HEK293 (cell line): Measurements from ENCODE around the gene GGNBP2.

ENCODE experiments used
- CTCF ChIA-PET: fragments of 350-600 bp; formaldehyde crosslinking; extraction: SDS; loops from one replicate; lab custom pipeline; 2021; ENCODE audit warnings: antibody characterized with exemption; lab: Yijun Ruan, JAX
- POLR2A ChIA-PET: fragments of 300-600 bp; formaldehyde crosslinking; extraction: SDS; loops from one replicate; lab custom pipeline; 2020; ENCODE audit warnings: antibody characterized with exemption, inconsistent platforms; lab: Yijun Ruan, JAX
- H3K27ac ChIP-seq: fragments of 200-500 bp; sonication (Bioruptor generic); 2 replicates; pipeline ENCODE4 v1.5.1; 2014; ENCODE audit warnings: low read depth, low read length, control low read depth, inconsistent platforms; ENCODE audit errors: extremely low read depth
- H3K36me3 ChIP-seq, 2 experiments: fragments of 200-500 bp in 1 of 2; sonication (Bioruptor generic) in 1 of 2; 1 replicate in 1 of 2; 2 replicates in 1 of 2; pipeline ENCODE4 v1.5.1; 2014 to 2017; ENCODE audit warnings: inconsistent platforms in 2 of 2, low read length in 2 of 2; ENCODE audit not compliant: control insufficient read depth in 2 of 2, insufficient read depth in 1 of 2
- H3K4me1 ChIP-seq: fragments of 200-500 bp; sonication (Bioruptor generic); 2 replicates; pipeline ENCODE4 v1.5.1; 2014; ENCODE audit warnings: mild to moderate bottlenecking, low read length, inconsistent platforms; ENCODE audit not compliant: control insufficient read depth, insufficient read depth
- H3K4me3 ChIP-seq: 2 replicates; pipeline ENCODE4 v1.5.1; 2011; ENCODE audit warnings: low read depth, mild to moderate bottlenecking, control low read depth, low read length, moderate library complexity
- H3K9me3 ChIP-seq: fragments of 200-500 bp; sonication (Bioruptor generic); 2 replicates; pipeline ENCODE4 v1.5.1; 2014; ENCODE audit warnings: low read depth, low read length, inconsistent platforms; ENCODE audit not compliant: control insufficient read depth, insufficient read depth
- MYNN ChIP-seq: fragments of 450-650 bp; formaldehyde crosslinking; IDR thresholded peaks from 2 replicates; pipeline ENCODE4 v1.5.1; 2016; ENCODE audit warnings: missing biosample characterization, missing genetic modification characterization, borderline replicate concordance
- PRDM1 ChIP-seq: fragments of 450-650 bp; formaldehyde crosslinking; IDR thresholded peaks from 2 replicates; pipeline ENCODE4; 2016; ENCODE audit warnings: missing biosample characterization, missing genetic modification characterization
- REPIN1 ChIP-seq: fragments of 450-650 bp; formaldehyde crosslinking; IDR thresholded peaks from 2 replicates; pipeline ENCODE4 v1.5.1; 2017; ENCODE audit warnings: missing biosample characterization, missing genetic modification characterization, low read depth
- SP3 ChIP-seq: fragments of 450-650 bp; formaldehyde crosslinking; IDR thresholded peaks from 2 replicates; pipeline ENCODE4 v1.5.1; 2016; ENCODE audit warnings: missing biosample characterization, missing genetic modification characterization
- ZBTB1 ChIP-seq: fragments of 450-650 bp; formaldehyde crosslinking; IDR thresholded peaks from 2 replicates; pipeline ENCODE4 v1.5.1; 2016; ENCODE audit warnings: missing biosample characterization, missing genetic modification characterization
- ZNF133 ChIP-seq: fragments of 450-650 bp; formaldehyde crosslinking; IDR thresholded peaks from 2 replicates; pipeline ENCODE4 v1.5.1; 2016; ENCODE audit warnings: missing biosample characterization, missing genetic modification characterization
- ZNF169 ChIP-seq: fragments of 450-650 bp; formaldehyde crosslinking; IDR thresholded peaks from 2 replicates; pipeline ENCODE4 v1.5.1; 2016; ENCODE audit warnings: missing biosample characterization, missing genetic modification characterization
- ZNF184 ChIP-seq: fragments of 450-650 bp; IDR thresholded peaks from 2 replicates; pipeline ENCODE4 v1.5.1; 2018; ENCODE audit warnings: missing biosample characterization, mild to moderate bottlenecking, missing genetic modification characterization
- ZNF292 ChIP-seq: fragments of 450-650 bp; formaldehyde crosslinking; IDR thresholded peaks from 2 replicates; pipeline ENCODE4 v1.5.1; 2016; ENCODE audit warnings: low read depth, missing biosample characterization, missing genetic modification characterization, borderline replicate concordance
- ZNF354C ChIP-seq: fragments of 450-650 bp; formaldehyde crosslinking; IDR thresholded peaks from 2 replicates; pipeline ENCODE4 v1.5.1; 2016; ENCODE audit warnings: missing biosample characterization, missing genetic modification characterization, low read depth, borderline replicate concordance
- ZNF37A ChIP-seq: fragments of 450-650 bp; IDR thresholded peaks from 2 replicates; pipeline ENCODE4 v1.5.1; 2018; ENCODE audit warnings: missing biosample characterization, missing genetic modification characterization
- ZNF404 ChIP-seq: fragments of 450-650 bp; formaldehyde crosslinking; IDR thresholded peaks from 2 replicates; pipeline ENCODE4 v1.5.1; 2017; ENCODE audit warnings: missing biosample characterization, missing genetic modification characterization
- ZNF48 ChIP-seq: fragments of 450-650 bp; formaldehyde crosslinking; IDR thresholded peaks from 2 replicates; pipeline ENCODE4 v1.5.1; 2016; ENCODE audit warnings: missing biosample characterization, missing genetic modification characterization
- ZNF514 ChIP-seq: fragments of 450-650 bp; formaldehyde crosslinking; IDR thresholded peaks from 2 replicates; pipeline ENCODE4 v1.5.1; 2016; ENCODE audit warnings: missing biosample characterization, missing genetic modification characterization
- TF ChIP-seq, protein P1 (sequence below): fragments of 450-650 bp; formaldehyde crosslinking; IDR thresholded peaks from 2 replicates; pipeline ENCODE4; 2016; ENCODE audit warnings: missing biosample characterization, missing genetic modification characterization
- TF ChIP-seq, protein P2 (sequence below): fragments of 450-650 bp; formaldehyde crosslinking; IDR thresholded peaks from 2 replicates; pipeline ENCODE4 v1.5.1; 2017; ENCODE audit warnings: missing biosample characterization, missing genetic modification characterization
- TF ChIP-seq, protein P3 (sequence below): fragments of 450-650 bp; formaldehyde crosslinking; IDR thresholded peaks from 2 replicates; pipeline ENCODE4 v1.5.1; 2016; ENCODE audit warnings: missing biosample characterization, missing genetic modification characterization

GGNBP2 gene

DNA sequence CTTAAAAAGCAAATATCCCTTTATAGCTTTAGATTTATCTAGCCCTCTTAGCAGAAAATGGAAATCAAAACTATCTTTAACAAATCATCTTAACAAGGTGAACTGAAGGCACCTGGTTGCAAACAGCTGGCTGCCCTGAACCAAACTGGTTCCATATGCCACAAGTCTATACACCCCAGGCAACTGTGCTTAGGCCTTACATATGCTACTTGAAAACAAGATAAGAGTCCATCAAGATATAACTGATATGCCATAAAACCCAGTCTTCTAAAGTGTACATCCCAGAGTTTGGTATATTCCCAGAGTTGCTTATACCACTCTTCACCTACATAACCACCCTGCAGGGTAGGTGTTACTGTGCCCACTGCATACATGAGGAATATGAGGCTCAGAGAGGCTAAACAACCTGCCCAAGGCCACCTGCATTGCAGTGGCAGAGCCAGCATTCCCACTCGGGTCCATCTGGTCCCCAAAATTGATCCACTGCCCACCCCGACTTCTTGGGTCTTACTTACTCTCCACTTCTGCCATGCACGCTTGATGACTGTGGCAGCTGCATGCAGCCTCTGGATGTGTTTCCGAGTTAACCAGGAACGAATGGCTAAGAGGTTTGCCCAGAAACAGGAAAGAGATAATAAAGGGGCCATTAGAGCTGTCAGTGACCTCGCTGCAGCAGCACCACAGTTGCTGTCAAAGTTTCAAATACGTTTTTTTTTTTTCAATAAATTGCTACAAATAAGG, 46.0 kb upstream of the GGNBP2 start (continued):
- TF ChIP-seq ZNF514 (tag by site-specific recombination): no peak

DNA sequence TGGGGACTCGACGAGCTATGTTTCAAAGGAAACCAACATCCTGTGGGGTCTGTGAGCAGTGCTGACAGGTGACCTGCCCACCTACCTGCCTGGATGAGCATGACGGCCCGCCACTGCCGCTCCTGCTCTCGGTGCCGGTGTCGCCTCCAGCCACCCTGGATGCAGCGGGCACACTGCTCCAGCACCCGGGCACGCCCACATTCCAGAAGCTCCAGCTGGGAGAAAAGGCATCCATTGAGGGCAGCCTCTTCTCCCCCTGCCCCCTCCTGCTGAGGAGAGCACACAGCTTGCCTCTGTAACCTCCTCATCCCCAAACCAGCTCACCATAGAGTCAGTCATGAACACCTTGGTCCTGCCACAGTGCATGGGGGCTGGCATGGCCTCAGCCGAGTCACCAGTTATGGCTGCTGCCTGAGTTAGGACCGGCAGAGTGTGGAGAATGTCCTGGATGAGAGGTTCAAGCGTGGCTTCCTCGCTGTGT, 43.9 kb upstream of the GGNBP2 start:
- POLR2A ChIA-PET: interaction anchor here (0.7 to 1.0 kb wide), 2 partner anchors 16 to 103 kb away, joined by 4 read pairs; no protein-coding TSS in a partner anchor
- no peak for TF ChIP-seq MYNN
- Histone ChIP-seq H3K4me3 (no peak overlapping the region), H3K4me1 (no peaks in the 10 kb centered on the region), H3K9me3 (no peaks in the 10 kb centered on the region), H3K27ac (no peak overlapping the region), H3K36me3 (peaks cover 59 to 95% of the 10 kb centered on the region in 2 experiments)
- CTCF ChIA-PET: interaction anchor here (0.8 to 1.0 kb wide), 2 partner anchors 34 kb away, joined by 3 to 4 read pairs; partner anchors contain the start of genes MYO19 and PIGW

DNA sequence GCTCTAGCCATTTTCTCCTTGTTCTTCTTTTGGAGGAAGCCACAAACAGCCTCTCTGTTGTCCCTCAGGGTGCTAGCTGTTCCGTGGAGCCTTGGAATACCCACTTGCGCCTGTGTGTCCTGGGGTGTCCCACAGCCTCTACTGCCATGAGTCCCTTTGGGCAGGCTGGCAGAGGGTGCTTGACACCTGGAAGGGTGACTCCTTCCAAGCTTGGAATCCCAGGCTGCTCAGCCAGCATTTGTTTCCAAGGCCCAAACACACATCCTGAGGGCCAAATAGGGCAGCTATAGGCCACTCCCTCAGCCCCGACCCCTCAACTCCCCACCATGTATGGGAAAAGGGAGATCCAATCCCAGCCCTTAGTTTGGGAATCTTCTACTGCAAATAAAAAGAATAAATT, 43.4 kb upstream of the GGNBP2 start:
- Histone ChIP-seq H3K4me1 (no peaks in the 10 kb centered on the region), H3K4me3 (no peak overlapping the region), H3K9me3 (no peaks in the 10 kb centered on the region), H3K36me3 (peaks cover 63 to 95% of the 10 kb centered on the region in 2 experiments), H3K27ac (no peak overlapping the region)
- POLR2A ChIA-PET: interaction anchor here (0.7 to 1.0 kb wide), 2 partner anchors 15 to 103 kb away, joined by 4 read pairs; no protein-coding TSS in a partner anchor
- TF ChIP-seq ZNF354C (tag by site-specific recombination): no peak
- no peak for TF ChIP-seq ZNF169
- TF ChIP-seq, protein P1, sequence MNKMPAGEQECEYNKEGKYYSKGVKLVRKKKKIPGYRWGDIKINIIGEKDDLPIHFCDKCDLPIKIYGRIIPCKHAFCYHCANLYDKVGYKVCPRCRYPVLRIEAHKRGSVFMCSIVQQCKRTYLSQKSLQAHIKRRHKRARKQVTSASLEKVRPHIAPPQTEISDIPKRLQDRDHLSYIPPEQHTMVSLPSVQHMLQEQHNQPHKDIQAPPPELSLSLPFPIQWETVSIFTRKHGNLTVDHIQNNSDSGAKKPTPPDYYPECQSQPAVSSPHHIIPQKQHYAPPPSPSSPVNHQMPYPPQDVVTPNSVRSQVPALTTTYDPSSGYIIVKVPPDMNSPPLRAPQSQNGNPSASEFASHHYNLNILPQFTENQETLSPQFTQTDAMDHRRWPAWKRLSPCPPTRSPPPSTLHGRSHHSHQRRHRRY: no peak
- CTCF ChIA-PET: interaction anchor here (1.0 kb wide), 1 partner anchor 33 kb away, joined by 4 read pairs; the partner anchor contains the start of genes MYO19 and PIGW

DNA sequence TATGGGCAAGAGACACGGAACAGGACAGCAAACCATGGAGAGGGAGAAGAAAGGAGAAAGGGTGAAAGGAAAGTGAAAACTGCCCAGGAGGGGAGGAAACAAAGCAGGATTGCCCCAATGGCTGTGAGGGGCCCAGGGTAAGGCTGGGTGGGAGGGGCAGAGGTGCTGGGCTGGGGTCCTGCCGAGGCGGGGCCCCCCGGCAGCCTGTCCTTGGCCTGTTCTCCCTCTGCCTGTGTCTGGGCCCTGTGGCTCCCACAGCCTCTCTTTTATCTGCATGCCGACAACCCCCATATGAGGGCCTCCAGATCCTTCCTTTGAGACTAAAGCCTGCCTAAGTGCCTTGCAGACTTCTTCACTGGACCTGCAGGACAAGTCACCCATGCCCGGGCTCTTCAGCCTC, 42.8 kb upstream of the GGNBP2 start:
- POLR2A ChIA-PET: no interaction called here
- CTCF ChIA-PET: no interaction called here
- peaks cover 62 to 95% of the 10 kb centered on the region in 2 experiments for H3K36me3 ChIP-seq
- no peak overlapping the region for H3K27ac ChIP-seq
- no peaks in the 10 kb centered on the region for H3K9me3 ChIP-seq
- no peaks in the 10 kb centered on the region for H3K4me1 ChIP-seq
- no peak overlapping the region for H3K4me3 ChIP-seq
- TF ChIP-seq PRDM1 (tag by site-specific recombination) (peak; percentile 81), ZNF133 (no peak), ZNF184 (tag by site-specific recombination) (no peak)
- TF ChIP-seq, protein P2, sequence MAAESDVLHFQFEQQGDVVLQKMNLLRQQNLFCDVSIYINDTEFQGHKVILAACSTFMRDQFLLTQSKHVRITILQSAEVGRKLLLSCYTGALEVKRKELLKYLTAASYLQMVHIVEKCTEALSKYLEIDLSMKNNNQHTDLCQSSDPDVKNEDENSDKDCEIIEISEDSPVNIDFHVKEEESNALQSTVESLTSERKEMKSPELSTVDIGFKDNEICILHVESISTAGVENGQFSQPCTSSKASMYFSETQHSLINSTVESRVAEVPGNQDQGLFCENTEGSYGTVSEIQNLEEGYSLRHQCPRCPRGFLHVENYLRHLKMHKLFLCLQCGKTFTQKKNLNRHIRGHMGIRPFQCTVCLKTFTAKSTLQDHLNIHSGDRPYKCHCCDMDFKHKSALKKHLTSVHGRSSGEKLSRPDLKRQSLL (tag by site-specific recombination): no peak

DNA sequence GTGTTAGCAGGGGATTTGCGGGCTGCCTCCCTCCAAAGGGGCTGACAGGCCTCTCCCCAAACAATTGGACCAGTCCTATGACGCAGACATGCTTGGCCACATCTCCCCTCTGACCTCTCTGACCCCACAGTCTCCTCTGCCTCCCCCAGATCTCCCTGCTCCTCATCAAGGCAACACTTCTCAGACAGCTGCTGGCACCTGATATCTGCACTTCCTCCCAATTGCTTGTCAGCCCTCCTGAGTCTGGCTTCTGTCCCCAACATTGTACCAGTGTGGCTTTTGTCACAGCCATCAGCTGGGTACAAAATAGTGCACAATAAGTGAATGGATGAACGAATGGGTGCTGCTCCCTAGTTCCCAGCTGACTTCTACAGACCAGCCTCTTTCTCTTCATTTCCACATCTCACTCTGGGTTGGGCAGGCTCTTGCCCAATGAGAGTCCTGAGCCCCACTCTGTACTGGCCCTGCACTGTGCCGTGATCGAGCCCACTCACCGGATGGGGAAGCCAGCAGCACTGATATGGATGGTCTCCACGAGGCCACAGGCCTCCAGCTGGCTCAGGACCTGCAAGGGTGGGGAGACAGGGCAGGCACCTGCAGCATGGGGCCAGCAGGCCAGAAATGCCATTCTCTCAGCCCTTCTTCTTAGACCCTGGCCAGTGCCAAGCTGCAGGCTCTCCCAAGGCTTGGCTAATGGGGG, 41.1 kb upstream of the GGNBP2 start:
- Histone ChIP-seq H3K4me3 (no peak overlapping the region), H3K27ac (no peak overlapping the region), H3K4me1 (no peaks in the 10 kb centered on the region), H3K36me3 (peaks cover 60 to 95% of the 10 kb centered on the region in 2 experiments), H3K9me3 (no peaks in the 10 kb centered on the region)
- POLR2A ChIA-PET: interaction anchor here (0.6 kb wide), 2 partner anchors 14 to 56 kb away, joined by 5 to 6 read pairs; no protein-coding TSS in a partner anchor
- CTCF ChIA-PET: no interaction called here
- TF ChIP-seq, protein P3, sequence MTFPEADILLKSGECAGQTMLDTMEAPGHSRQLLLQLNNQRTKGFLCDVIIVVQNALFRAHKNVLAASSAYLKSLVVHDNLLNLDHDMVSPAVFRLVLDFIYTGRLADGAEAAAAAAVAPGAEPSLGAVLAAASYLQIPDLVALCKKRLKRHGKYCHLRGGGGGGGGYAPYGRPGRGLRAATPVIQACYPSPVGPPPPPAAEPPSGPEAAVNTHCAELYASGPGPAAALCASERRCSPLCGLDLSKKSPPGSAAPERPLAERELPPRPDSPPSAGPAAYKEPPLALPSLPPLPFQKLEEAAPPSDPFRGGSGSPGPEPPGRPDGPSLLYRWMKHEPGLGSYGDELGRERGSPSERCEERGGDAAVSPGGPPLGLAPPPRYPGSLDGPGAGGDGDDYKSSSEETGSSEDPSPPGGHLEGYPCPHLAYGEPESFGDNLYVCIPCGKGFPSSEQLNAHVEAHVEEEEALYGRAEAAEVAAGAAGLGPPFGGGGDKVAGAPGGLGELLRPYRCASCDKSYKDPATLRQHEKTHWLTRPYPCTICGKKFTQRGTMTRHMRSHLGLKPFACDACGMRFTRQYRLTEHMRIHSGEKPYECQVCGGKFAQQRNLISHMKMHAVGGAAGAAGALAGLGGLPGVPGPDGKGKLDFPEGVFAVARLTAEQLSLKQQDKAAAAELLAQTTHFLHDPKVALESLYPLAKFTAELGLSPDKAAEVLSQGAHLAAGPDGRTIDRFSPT (tag by site-specific recombination): no peak
- no peak for TF ChIP-seq ZNF37A (tag by site-specific recombination)
- TF ChIP-seq ZNF292: no peak
- no peak for TF ChIP-seq ZNF48 (tag by site-specific recombination)
- no peak for TF ChIP-seq SP3 (tag by site-specific recombination)
- no peak for TF ChIP-seq ZBTB1 (tag by site-specific recombination)
- TF ChIP-seq ZNF404 (tag by site-specific recombination): no peak
- TF ChIP-seq REPIN1: no peak
